Left lobe of liver (tissue), 1 donor: ENCODE measurements around the gene PPM1A. TPM values are rescaled to one million over a fixed set of nuclear protein-coding genes. Genes with fewer than 3 reads are reported as not detected.

Experiments used
- total RNA-seq: library from RNA; stranded (reverse); gene quantifications from one replicate; pipeline ENCODE4 v1.2.1, GENCODE V29; 2021
- donor health status: DM: no; HTN: yes; CAD: no.

The PPM1A gene
- total RNA-seq, 1 donor from 2014 or later: 43.7 TPM

Other genes starting within 250 kb of the PPM1A start
- gene PCNX4, start 157.3 kb upstream of the PPM1A start, total RNA-seq: 17.4 TPM
- gene DHRS7, start 83.8 kb upstream of the PPM1A start, total RNA-seq: 92.1 TPM
- not detected for gene C14orf39, start 236.8 kb downstream of the PPM1A start, total RNA-seq